HL-60 (cell line): ENCODE results near the gene BHLHE41.

ENCODE experiments used
- DNase-seq, 2 experiments: peaks; one replicate each; pipeline ENCODE4 v3.0.0-alpha.2; 2010 to 2020; ENCODE audit warnings: low read depth in 1 of 2, low spot score in 1 of 2
- H3K27ac ChIP-seq: fragments of 250-450 bp; sonication (Bioruptor Pico); replicated peaks from 2 replicates; pipeline ENCODE4 v1.5.1; 2020; ENCODE audit warnings: mild to moderate bottlenecking, moderate library complexity
- H3K27me3 ChIP-seq: fragments of 250-450 bp; sonication (Bioruptor Pico); 2 replicates; pipeline ENCODE4 v1.5.1; 2021; ENCODE audit warnings: mild to moderate bottlenecking, moderate library complexity; ENCODE audit not compliant: insufficient read depth, poor library complexity, severe bottlenecking
- H3K4me3 ChIP-seq: replicated peaks from 2 replicates; pipeline ENCODE4 v1.5.1; 2011; ENCODE audit warnings: mild to moderate bottlenecking, control low read depth, low read length; ENCODE audit not compliant: insufficient read depth
- CTCF ChIP-seq: IDR thresholded peaks from one replicate; pipeline ENCODE4 v1.5.1; 2011; ENCODE audit warnings: low read length, control low read depth, inconsistent platforms; ENCODE audit not compliant: insufficient read depth
- GABPA ChIP-seq: IDR thresholded peaks from 2 replicates; pipeline ENCODE4 v1.6.1; 2012; ENCODE audit warnings: low read depth
- POLR2AphosphoS5 ChIP-seq: IDR thresholded peaks from 2 replicates; pipeline ENCODE4 v1.6.1; 2012; ENCODE audit warnings: low read depth
- SPI1 ChIP-seq: IDR thresholded peaks from 2 replicates; pipeline ENCODE4 v1.6.1; 2012; ENCODE audit warnings: low read depth, mild to moderate bottlenecking, borderline replicate concordance
- TF ChIP-seq, protein P1 (sequence below): IDR thresholded peaks from 2 replicates; pipeline ENCODE4 v1.6.1; 2012; ENCODE audit warnings: low read depth; ENCODE audit not compliant: insufficient replicate concordance

The BHLHE41 gene

DNA sequence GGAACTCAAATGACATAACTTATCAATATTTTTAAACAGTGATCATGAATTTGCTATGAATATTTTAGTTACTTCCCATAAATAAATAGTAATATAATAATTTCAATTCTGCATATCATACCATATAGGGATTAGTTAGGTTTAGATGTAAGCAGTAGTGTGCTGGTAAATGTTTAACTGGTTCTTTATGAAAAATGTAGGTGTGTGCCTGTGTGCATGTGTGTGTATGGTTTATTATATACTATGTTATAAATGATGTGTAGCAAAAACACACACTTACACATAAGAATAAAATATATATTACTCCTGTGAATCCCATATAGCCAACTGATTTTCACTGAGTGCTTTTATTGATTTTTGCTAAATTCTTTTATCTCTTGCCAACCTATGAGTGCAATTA lies 14.0 kb upstream of the BHLHE41 start:
- Histone ChIP-seq H3K27me3 (no peaks in the 10 kb centered on the region), H3K27ac (no peak overlapping the region), H3K4me3 (no peak overlapping the region)
- no peak for DNase-seq
- TF ChIP-seq CTCF = no peak
- TF ChIP-seq SPI1 = no peak
- TF ChIP-seq, protein P1, sequence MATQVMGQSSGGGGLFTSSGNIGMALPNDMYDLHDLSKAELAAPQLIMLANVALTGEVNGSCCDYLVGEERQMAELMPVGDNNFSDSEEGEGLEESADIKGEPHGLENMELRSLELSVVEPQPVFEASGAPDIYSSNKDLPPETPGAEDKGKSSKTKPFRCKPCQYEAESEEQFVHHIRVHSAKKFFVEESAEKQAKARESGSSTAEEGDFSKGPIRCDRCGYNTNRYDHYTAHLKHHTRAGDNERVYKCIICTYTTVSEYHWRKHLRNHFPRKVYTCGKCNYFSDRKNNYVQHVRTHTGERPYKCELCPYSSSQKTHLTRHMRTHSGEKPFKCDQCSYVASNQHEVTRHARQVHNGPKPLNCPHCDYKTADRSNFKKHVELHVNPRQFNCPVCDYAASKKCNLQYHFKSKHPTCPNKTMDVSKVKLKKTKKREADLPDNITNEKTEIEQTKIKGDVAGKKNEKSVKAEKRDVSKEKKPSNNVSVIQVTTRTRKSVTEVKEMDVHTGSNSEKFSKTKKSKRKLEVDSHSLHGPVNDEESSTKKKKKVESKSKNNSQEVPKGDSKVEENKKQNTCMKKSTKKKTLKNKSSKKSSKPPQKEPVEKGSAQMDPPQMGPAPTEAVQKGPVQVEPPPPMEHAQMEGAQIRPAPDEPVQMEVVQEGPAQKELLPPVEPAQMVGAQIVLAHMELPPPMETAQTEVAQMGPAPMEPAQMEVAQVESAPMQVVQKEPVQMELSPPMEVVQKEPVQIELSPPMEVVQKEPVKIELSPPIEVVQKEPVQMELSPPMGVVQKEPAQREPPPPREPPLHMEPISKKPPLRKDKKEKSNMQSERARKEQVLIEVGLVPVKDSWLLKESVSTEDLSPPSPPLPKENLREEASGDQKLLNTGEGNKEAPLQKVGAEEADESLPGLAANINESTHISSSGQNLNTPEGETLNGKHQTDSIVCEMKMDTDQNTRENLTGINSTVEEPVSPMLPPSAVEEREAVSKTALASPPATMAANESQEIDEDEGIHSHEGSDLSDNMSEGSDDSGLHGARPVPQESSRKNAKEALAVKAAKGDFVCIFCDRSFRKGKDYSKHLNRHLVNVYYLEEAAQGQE = no peak

DNA sequence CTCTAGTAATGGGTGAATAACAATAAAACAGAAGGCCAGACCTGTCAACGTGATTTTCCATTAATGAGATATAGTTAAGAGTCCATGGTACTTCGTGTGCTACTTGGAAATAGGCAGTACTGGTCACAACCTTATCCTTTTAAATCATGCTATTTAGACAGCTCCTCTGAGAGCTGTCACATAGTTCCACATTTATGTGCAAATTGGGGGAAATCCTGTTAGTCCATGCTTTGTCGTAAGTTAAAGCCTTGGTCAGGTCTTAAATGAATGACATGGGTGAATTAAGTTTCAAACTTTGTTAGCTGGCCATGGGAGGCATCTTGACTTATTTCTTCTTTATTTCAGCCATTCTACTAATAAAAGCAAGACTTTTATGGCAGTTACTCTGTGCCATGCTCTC lies 11.9 kb upstream of the BHLHE41 start:
- H3K4me3 ChIP-seq = no peak overlapping the region
- TF ChIP-seq GABPA = no peak
- TF ChIP-seq POLR2AphosphoS5 = no peak
- TF ChIP-seq SPI1 = no peak
- TF ChIP-seq CTCF = no peak
- TF ChIP-seq, protein P1 = no peak
- no peak overlapping the region for H3K27ac ChIP-seq
- DNase-seq = no peak
- no peaks in the 10 kb centered on the region for H3K27me3 ChIP-seq

- no peaks in the 10 kb centered on the region for H3K27me3 ChIP-seq
- DNase-seq = no peak
- H3K27ac ChIP-seq = no peak overlapping the region
- no peak for TF ChIP-seq SPI1
- no peak for TF ChIP-seq CTCF
- no peak for TF ChIP-seq GABPA
- TF ChIP-seq, protein P1 = no peak
- TF ChIP-seq POLR2AphosphoS5 = no peak
- H3K4me3 ChIP-seq = no peak overlapping the region
These were observed 10.7 kb upstream of the BHLHE41 start for GRCh38 chr12:26135571-26135970.
